ENCODE measurements around the gene ACTR6. TPM values are rescaled to one million over a fixed set of nuclear protein-coding genes. Genes with fewer than 3 reads are reported as not detected.
A peak's percentile ranks its signal among the peaks of the same experiment; 100 is the strongest.

The ACTR6 gene
- total RNA-seq, 4 donors from 2014 or later, result 4.2 to 21.5 (median 12.2) TPM

- no peaks in the 10 kb centered on the region for H3K9me3 ChIP-seq
- TF ChIP-seq POLR2A (IDR thresholded peaks at IDR 0.05) (no peak), CTCF (IDR thresholded peaks at IDR 0.05) (no peak)
- peak in 2 of 3 donors; percentile 99 for DNase-seq
Observed at GRCh38 chr12:100266585-100266834, 65.9 kb downstream of the ACTR6 start.

GRCh38 chr12:100266835-100267602 lies 66.4 kb downstream of the ACTR6 start, which contains the start of the genes DEPDC4 and SCYL2:
Gene DEPDC4, minus strand, starts transcription at chr12:100267079. Its CDS starts 3 bp downstream, at chr12:100267076.
Gene SCYL2, plus strand, starts transcription at chr12:100267177. Its CDS starts 15,794 bp downstream, at chr12:100282971.
- Histone ChIP-seq H3K9me3 (no peaks in the 10 kb centered on the region), H3K27me3 (no peaks in the 10 kb centered on the region), H3K27ac (peak within 1 kb of the TSS; percentile 84 to 98 (median 96)), H3K4me3 (peak within 1 kb of the TSS; percentile 84 to 96 (median 88)), H3K4me1 (peaks cover 0 to 28% (median 0%) of the 10 kb centered on the region in 4 donors), H3K36me3 (no peaks in the 10 kb centered on the region)
- TF ChIP-seq CTCF (IDR thresholded peaks at IDR 0.05), result peak in 1 of 6 experiments; percentile 13
- peak; percentile 74 to 82 for TF ChIP-seq POLR2A (IDR thresholded peaks at IDR 0.05)
- peak; percentile 97 to 98 (median 97) for DNase-seq

More at GRCh38 chr12:100266585-100266834, 65.9 kb downstream of the ACTR6 start:
- H3K4me3 ChIP-seq, result peak overlapping the region; percentile 84 to 96 (median 88)
- peak overlapping the region; percentile 84 to 98 (median 96) for H3K27ac ChIP-seq
- no peaks in the 10 kb centered on the region for H3K27me3 ChIP-seq
- H3K36me3 ChIP-seq, result no peaks in the 10 kb centered on the region
- H3K4me1 ChIP-seq, result peaks cover 0 to 28% (median 0%) of the 10 kb centered on the region in 4 donors

GRCh38 chr12:100267603-100268281 lies 67.1 kb downstream of the ACTR6 start:
- H3K4me3 ChIP-seq, result peak overlapping the region; percentile 84 to 96 (median 88)
- no peaks in the 10 kb centered on the region for H3K27me3 ChIP-seq
- H3K4me1 ChIP-seq, result peaks cover 0 to 28% (median 0%) of the 10 kb centered on the region in 4 donors
- H3K36me3 ChIP-seq, result no peaks in the 10 kb centered on the region
- TF ChIP-seq POLR2A (IDR thresholded peaks at IDR 0.05) (no peak), CTCF (IDR thresholded peaks at IDR 0.05) (no peak)
- peak overlapping the region; percentile 84 to 98 (median 96) for H3K27ac ChIP-seq
- peak in 1 of 3 donors; percentile 18 for DNase-seq
- H3K9me3 ChIP-seq, result no peaks in the 10 kb centered on the region

GRCh38 chr12:100268835-100269564 lies 68.4 kb downstream of the ACTR6 start:
- TF ChIP-seq POLR2A (IDR thresholded peaks at IDR 0.05) (no peak), CTCF (IDR thresholded peaks at IDR 0.05) (no peak)
- Histone ChIP-seq H3K27me3 (no peaks in the 10 kb centered on the region), H3K4me1 (peaks cover 0 to 28% (median 0%) of the 10 kb centered on the region in 4 donors), H3K27ac (no peak overlapping the region), H3K36me3 (no peaks in the 10 kb centered on the region), H3K9me3 (no peaks in the 10 kb centered on the region), H3K4me3 (peak overlapping the region in 2 of 4 donors; percentile 84)
- no peak for DNase-seq

GRCh38 chr12:100273782-100274181 lies 73.2 kb downstream of the ACTR6 start:
- H3K9me3 ChIP-seq, result no peaks in the 10 kb centered on the region
- H3K4me1 ChIP-seq, result peaks cover 0 to 19% (median 0%) of the 10 kb centered on the region in 4 donors
- no peak overlapping the region for H3K4me3 ChIP-seq
- no peak for DNase-seq
- no peaks in the 10 kb centered on the region for H3K36me3 ChIP-seq
- TF ChIP-seq CTCF (IDR thresholded peaks at IDR 0.05), result no peak
- no peak for TF ChIP-seq POLR2A (IDR thresholded peaks at IDR 0.05)
- no peak overlapping the region for H3K27ac ChIP-seq
- no peaks in the 10 kb centered on the region for H3K27me3 ChIP-seq

All from Peyer's patch (tissue), 4 donors.